GM19193 (cell line): ENCODE data around the gene CCDC18.

Source experiments
- POLR2A ChIP-seq: IDR thresholded peaks from 4 replicates; pipeline ENCODE4 v1.6.1; 2011; ENCODE audit not compliant: insufficient read depth, insufficient read length; ENCODE audit errors: extremely low read depth

Gene CCDC18

GRCh38 chr1:93180723-93181613 is at the start of gene CCDC18:
CCDC18 (plus strand) TSS chr1:93180724; CDS start chr1:93183362, 2,638 bp downstream.
- no peak for TF ChIP-seq POLR2A

- no peak for TF ChIP-seq POLR2A
Measured at GRCh38 chr1:93132638-93133037, 47.9 kb upstream of the CCDC18 start.

- TF ChIP-seq POLR2A: no peak
Measured at GRCh38 chr1:93136445-93136844, 44.1 kb upstream of the CCDC18 start.

- no peak for TF ChIP-seq POLR2A
Measured at GRCh38 chr1:93137604-93138292, 42.8 kb upstream of the CCDC18 start.

DNA sequence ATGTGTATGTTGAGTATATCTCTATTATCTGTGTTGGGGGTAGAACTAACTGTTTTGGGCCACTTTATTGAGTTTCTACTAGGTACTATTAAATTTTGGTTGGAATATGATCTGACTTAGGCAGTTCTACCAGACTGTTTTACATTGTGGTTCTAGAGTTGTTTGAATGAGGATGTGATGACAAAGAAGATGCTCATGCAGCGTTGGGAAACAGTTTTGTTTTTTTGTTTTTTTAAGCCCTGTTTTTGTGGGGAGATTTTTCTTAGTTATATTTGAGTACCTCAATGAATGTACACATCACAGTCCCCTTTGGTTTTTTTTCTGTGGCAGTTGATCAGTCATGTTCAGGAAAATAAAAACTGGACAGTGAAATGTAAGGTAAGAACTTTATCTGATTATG is 40.4 kb upstream of the CCDC18 start:
- TF ChIP-seq POLR2A: no peak

DNA sequence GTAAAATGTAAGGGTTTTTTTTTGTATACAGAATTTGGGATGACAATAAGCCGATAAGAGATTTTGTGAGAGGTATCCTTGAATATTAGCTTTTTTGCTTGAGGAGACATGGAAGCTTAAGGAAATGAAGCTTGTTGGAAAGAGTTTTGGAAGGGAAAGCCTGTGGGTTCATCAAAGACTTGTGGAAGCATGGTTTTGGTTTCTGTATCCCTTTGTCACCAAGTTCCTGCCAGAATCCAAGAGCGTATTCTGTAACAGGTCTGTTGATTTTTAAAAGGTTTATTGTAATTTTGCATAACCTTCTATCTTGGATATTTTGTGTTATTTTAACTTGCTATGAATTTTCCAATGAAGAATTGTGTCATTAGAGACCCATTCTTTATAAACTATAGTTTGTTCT is 38.4 kb upstream of the CCDC18 start:
- no peak for TF ChIP-seq POLR2A

- TF ChIP-seq POLR2A: no peak
Measured at GRCh38 chr1:93143136-93143535, 37.4 kb upstream of the CCDC18 start.

- TF ChIP-seq POLR2A: no peak
Measured at GRCh38 chr1:93143769-93144168, 36.8 kb upstream of the CCDC18 start.

DNA sequence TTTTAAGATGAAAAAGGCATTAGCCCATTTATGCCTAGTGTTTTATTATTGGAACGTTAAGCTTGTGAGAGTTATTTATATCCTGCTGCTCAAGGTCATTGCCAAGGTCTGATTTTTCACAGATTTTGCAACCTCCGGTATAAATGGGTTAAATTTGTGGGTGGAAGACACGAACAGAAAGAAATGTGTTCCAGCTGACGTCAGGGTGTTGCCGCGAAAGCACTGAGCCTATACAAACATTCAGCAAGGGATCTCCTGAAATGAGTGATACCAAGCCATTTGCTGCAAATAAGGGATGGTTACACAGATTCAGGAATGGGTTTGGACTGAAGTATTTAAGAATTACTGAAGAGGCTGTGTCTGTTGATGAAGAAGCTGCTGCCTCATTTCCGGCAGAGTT is 32.5 kb upstream of the CCDC18 start:
- TF ChIP-seq POLR2A: no peak

- TF ChIP-seq POLR2A: no peak
Measured at GRCh38 chr1:93150729-93151128, 29.8 kb upstream of the CCDC18 start.

GRCh38 chr1:93151474-93151873 is 29.1 kb upstream of the CCDC18 start:
- TF ChIP-seq POLR2A: no peak

- no peak for TF ChIP-seq POLR2A
Measured at GRCh38 chr1:93152835-93153234, 27.7 kb upstream of the CCDC18 start.

- no peak for TF ChIP-seq POLR2A
Measured at GRCh38 chr1:93154898-93155297, 25.6 kb upstream of the CCDC18 start.

DNA sequence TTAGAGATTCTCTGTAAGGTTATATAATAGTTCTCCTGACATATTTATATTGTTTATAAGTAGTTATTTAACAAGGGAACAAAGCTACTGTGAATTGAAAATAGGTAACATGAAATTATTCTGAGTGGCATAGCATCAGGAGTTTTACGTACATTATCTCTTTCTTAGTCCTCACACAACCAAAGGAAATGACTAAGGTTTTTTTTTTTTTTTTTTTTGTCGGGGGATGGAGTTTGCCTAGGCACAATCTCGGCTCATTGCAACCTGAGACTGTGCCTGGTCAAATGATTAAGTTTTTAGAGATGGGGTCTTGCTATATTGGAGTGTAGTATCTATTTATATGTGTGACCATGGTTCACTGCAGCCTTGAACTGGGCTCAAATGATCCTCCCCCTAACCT is 25.2 kb upstream of the CCDC18 start:
- TF ChIP-seq POLR2A: no peak

DNA sequence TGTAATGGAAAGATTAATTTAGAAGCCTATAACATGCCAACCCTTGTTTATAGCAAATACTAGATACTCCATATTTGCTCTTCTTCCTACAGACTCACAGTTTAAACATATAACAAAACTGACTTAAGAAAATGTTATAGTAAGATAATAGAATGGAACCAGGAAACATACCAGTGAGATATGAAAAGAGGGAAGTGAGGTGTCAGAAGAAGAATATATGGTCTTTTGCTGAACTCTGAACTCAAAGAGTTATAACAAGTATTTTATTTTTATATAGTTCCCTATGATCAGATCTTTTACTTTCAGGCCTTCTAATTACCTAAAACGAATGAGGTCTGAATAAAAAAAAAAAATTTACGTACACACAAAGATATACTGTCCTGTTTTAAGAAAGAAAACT is 21.2 kb upstream of the CCDC18 start:
- TF ChIP-seq POLR2A: no peak

DNA sequence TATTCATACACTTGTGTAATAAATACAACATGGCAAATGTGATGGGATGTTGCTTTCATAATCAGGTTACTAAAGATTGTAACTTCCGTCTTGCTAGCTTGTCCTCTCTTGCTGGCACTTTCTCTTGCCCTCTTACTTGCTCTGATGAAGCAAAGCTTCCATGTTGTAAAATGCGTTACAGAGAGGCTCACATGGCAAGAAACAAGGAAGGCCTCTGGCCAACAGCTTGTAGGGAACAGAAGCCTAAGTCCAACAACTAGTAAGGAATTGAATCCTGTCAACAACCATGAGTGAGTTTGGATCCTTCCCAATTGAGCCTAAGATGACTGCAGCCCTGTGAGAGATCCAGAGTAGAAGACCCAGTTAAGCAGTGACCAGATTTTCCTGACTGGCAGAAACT is 15.7 kb upstream of the CCDC18 start:
- no peak for TF ChIP-seq POLR2A
